ENCODE data around the gene CCDC92. TPM values are rescaled to one million over a fixed set of nuclear protein-coding genes. Genes with fewer than 3 reads are reported as not detected.

CCDC92 gene
- total and polyA plus RNA-seq, 2 of the 8 experiments (the other 6 are each of a cell fraction or from before 2014, with no cell fraction given) = 0.43 to 0.51 TPM

- no peak for TF ChIP-seq CHD7 (IDR thresholded peaks at IDR 0.05; ENCODE audit: insufficient replicate concordance, low read length)
- TF ChIP-seq HDAC6 (IDR thresholded peaks at IDR 0.05; ENCODE audit: low read depth, low read length) = no peak
- no peak for TF ChIP-seq CEBPB (IDR thresholded peaks at IDR 0.05; ENCODE audit: low read depth, low read length)
These were observed 36.2 kb downstream of the CCDC92 start (continued) for GRCh38 chr12:123936471-123936870.
